Measurements from ENCODE around the gene STUB1.

GRCh38 chr16:708019-708418, 27.8 kb downstream of the STUB1 start:
- TF ChIP-seq ARNTL (CRISPR knock-in tag; IDR thresholded peaks at IDR 0.05; ENCODE audit: borderline replicate concordance, low read depth) (no peak), ESRRG (CRISPR knock-in tag; IDR thresholded peaks at IDR 0.05) (no peak), CREB5 (CRISPR knock-in tag; IDR thresholded peaks at IDR 0.05; ENCODE audit: low read depth) (no peak), OSR1 (CRISPR knock-in tag; IDR thresholded peaks at IDR 0.05) (no peak), RARB (CRISPR knock-in tag; IDR thresholded peaks at IDR 0.05) (no peak), TSHZ2 (CRISPR knock-in tag; IDR thresholded peaks at IDR 0.05) (no peak), SNAI2 (CRISPR knock-in tag; IDR thresholded peaks at IDR 0.05) (no peak), PATZ1 (CRISPR knock-in tag; IDR thresholded peaks at IDR 0.05; ENCODE audit: borderline replicate concordance) (no peak)

Data from SK-N-SH treated with all-trans-retinoic acid at 6 μM for 48 hours (cell line).